Left ventricle myocardium inferior (tissue), 1 donor: ENCODE measurements around the gene CYP2E1. TPM values are rescaled to one million over a fixed set of nuclear protein-coding genes. Genes with fewer than 3 reads are reported as not detected.
"Not testable (repeated sequence)": the region's sequence is repeated elsewhere in the genome, so short reads cannot be mapped to it uniquely, and the experiment has no call there.

Experiments
- DNase-seq: peaks from one replicate; pipeline ENCODE4 v3.0.0-alpha.2; 2020
- H3K27ac ChIP-seq: fragments of 200-600 bp; replicated peaks from 2 replicates; pipeline ENCODE4 v1.8.0; 2021
- H3K27me3 ChIP-seq: fragments of 200-600 bp; 2 replicates; pipeline ENCODE4 v1.8.0; 2021; ENCODE audit warnings: low read depth
- H3K36me3 ChIP-seq: fragments of 200-600 bp; 2 replicates; pipeline ENCODE4 v1.8.0; 2021
- H3K4me1 ChIP-seq: fragments of 200-600 bp; 2 replicates; pipeline ENCODE4 v1.8.0; 2021
- H3K4me3 ChIP-seq: fragments of 200-600 bp; 2 replicates; pipeline ENCODE4 v1.8.0; 2021; ENCODE audit warnings: mild to moderate bottlenecking, moderate library complexity
- H3K9me3 ChIP-seq: fragments of 200-600 bp; replicated peaks from 2 replicates; pipeline ENCODE4 v1.8.0; 2021
- CTCF ChIP-seq: fragments of 200-600 bp; IDR thresholded peaks from 2 replicates; pipeline ENCODE4 v1.8.0; 2021; ENCODE audit warnings: antibody characterized with exemption, mild to moderate bottlenecking, borderline replicate concordance
- intact Hi-C: fragments of 100-400 bp; cut with micrococcal nuclease; formaldehyde crosslinking; loops from one replicate; pipeline ENCODE4 v1.11.0; 2022
- total RNA-seq: library from RNA; stranded (reverse); fragmentation: NEBNext Ultra II Directional; extraction: Animal tissue kit (Norgen Biotek cat#: 25700); gene quantifications from one replicate; pipeline ENCODE4 v1.2.1, GENCODE V29; 2021
- donor health status: DM: no; HTN: yes; CAD: no; lungs with severe emphysema.

The CYP2E1 gene
- total RNA-seq, 1 donor from 2014 or later: 1.1 TPM

DNA sequence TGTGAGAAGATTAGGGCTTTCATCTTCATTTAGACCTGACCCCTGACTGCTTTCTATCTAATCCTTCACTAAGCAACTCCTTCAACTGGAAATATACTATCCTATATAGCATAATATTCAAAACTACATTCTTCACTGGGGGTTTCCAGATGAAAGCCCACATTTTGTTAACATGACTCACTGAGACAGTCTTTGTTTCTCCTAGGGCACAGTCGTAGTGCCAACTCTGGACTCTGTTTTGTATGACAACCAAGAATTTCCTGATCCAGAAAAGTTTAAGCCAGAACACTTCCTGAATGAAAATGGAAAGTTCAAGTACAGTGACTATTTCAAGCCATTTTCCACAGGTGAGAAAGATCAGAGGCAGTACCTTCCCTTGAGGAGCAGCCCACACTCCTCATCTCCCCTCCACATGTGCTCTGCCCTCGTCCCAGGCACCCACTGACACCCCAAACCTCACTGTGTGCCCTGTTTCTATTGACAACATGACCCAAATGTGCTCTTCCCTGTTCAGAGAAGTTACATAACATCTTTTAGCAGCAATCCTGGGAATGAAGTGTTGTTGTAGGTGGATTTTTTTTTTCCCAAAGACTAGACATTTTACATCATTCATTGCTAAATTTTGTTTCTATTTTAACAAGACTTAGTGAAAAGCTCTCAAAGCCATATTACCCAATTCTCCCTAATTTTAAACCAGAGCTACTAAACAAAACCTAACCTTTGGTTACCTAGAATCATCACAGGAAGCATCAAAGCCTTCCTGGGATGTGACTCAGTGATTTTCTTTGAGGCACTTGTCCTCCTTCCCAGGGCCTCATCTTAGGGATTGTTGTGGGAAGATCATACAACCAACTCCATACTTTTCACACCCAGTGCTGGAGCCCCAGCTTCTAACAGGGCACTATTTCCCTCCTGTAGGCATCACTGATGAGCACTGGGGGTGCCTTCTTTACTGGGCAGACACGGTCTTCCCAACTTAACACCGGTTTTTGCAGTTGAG, 10.7 kb downstream of the CYP2E1 start:
- intact Hi-C loops: no loop called here
- Histone ChIP-seq H3K36me3 (no peaks in the 10 kb centered on the region), H3K4me1 (no peaks in the 10 kb centered on the region), H3K27me3 (peaks cover 19% of the 10 kb centered on the region), H3K4me3 (no peak overlapping the region), H3K9me3 (no peaks in the 10 kb centered on the region), H3K27ac (no peak overlapping the region)
- no peak for TF ChIP-seq CTCF
- no peak for DNase-seq

GRCh38 chr10:133541441-133541975, 14.3 kb downstream of the CYP2E1 start:
- H3K36me3 ChIP-seq, H3K4me1 ChIP-seq, H3K4me3 ChIP-seq, H3K9me3 ChIP-seq, DNase-seq, H3K27ac ChIP-seq, intact Hi-C loops: not testable (repeated sequence)
- peaks cover 25% of the 10 kb centered on the region for H3K27me3 ChIP-seq

DNA sequence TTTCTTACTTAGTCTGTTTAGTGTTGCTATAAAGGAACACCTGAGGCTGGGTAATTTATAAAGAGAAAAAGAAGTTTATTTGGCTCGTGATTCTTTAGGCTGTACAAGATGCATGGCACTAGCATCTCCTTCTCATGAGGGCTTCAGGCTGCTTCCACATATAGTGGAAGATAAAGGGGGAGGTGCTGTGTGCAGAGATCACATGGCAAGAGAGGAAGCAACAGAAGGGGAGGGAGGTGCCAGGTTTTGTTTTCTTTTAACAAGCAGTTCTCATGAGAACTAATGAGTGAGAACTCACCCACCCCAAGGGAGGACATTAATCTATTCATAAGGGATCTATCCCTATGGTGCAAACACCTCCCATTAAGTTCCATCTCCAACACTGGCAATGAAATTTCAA, 17.3 kb downstream of the CYP2E1 start:
- peaks cover 27% of the 10 kb centered on the region for H3K9me3 ChIP-seq
- no peak overlapping the region for H3K27ac ChIP-seq
- TF ChIP-seq CTCF: no peak
- peaks cover 48% of the 10 kb centered on the region for H3K27me3 ChIP-seq
- DNase-seq: no peak
- H3K36me3 ChIP-seq: no peaks in the 10 kb centered on the region
- no peak overlapping the region for H3K4me3 ChIP-seq
- intact Hi-C loops: no loop called here
- H3K4me1 ChIP-seq: no peaks in the 10 kb centered on the region

- TF ChIP-seq CTCF: no peak
- H3K27me3 ChIP-seq: peaks cover 83% of the 10 kb centered on the region
- no peaks in the 10 kb centered on the region for H3K36me3 ChIP-seq
- H3K9me3 ChIP-seq: peaks cover 8% of the 10 kb centered on the region
- H3K27ac ChIP-seq: no peak overlapping the region
- intact Hi-C loops: no loop called here
- H3K4me3 ChIP-seq: no peak overlapping the region
- no peaks in the 10 kb centered on the region for H3K4me1 ChIP-seq
- no peak for DNase-seq
Measured at GRCh38 chr10:133554600-133554999, 27.4 kb downstream of the CYP2E1 start.

GRCh38 chr10:133555521-133555920, 28.4 kb downstream of the CYP2E1 start:
- no peaks in the 10 kb centered on the region for H3K36me3 ChIP-seq
- no peak overlapping the region for H3K27ac ChIP-seq
- H3K4me1 ChIP-seq: no peaks in the 10 kb centered on the region
- intact Hi-C loops: no loop called here
- H3K4me3 ChIP-seq: no peak overlapping the region
- DNase-seq: no peak
- no peaks in the 10 kb centered on the region for H3K9me3 ChIP-seq
- TF ChIP-seq CTCF: no peak
- H3K27me3 ChIP-seq: peaks cover 79% of the 10 kb centered on the region

DNA sequence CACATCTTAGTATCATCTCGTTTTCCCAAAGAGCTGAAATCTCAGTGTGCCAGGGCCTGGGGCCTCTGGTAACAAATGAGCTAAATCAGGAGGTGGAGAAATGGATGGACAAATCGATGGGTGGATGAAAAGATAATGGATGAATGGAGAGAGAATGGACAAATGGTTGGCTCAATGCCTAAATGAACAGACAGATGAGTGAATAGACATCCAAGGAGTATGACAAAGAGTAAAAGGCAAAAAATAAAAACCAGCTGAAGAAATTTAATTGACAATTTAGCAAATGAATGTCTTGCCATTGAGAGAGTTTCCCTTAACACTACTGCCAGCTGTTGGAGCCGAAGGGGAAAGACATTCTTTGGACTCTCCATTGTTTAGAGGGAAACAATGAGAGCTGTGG, 30.2 kb downstream of the CYP2E1 start:
- H3K27ac ChIP-seq: no peak overlapping the region
- no peaks in the 10 kb centered on the region for H3K9me3 ChIP-seq
- TF ChIP-seq CTCF: no peak
- intact Hi-C loops: no loop called here
- H3K27me3 ChIP-seq: peaks cover 80% of the 10 kb centered on the region
- no peak for DNase-seq
- H3K4me3 ChIP-seq: no peak overlapping the region
- no peaks in the 10 kb centered on the region for H3K36me3 ChIP-seq
- H3K4me1 ChIP-seq: no peaks in the 10 kb centered on the region
